Tibial artery (tissue), 4 donors: ENCODE measurements around the gene RSKR.

ENCODE experiments used
- DNase-seq, 2 donors: peaks; one replicate each; pipeline ENCODE4 v3.0.0-alpha.2; 2019
- H3K27ac ChIP-seq, 2 donors: fragments of 200-600 bp; sonication (generic) in 1 of 2; 1 replicate in 1 of 2; 2 replicates in 1 of 2; pipeline ENCODE4 v1.5.1; 2018 to 2019; ENCODE audit warnings: mild to moderate bottlenecking in 1 of 2
- H3K27me3 ChIP-seq, 2 donors: fragments of 200-600 bp; sonication (generic) in 1 of 2; one replicate each; pipeline versions ENCODE4 v1.5.1 to v1.6.0; 2016 to 2019
- H3K36me3 ChIP-seq, 3 donors: fragments of 200-600 bp; sonication (generic) in 2 of 3; one replicate each; pipeline ENCODE4 v1.5.1; 2016 to 2019; ENCODE audit warnings: mild to moderate bottlenecking in 2 of 3
- H3K4me1 ChIP-seq, 4 donors: fragments of 200-600 bp; sonication (generic) in 2 of 4; 1 replicate in 3 of 4; 2 replicates in 1 of 4; pipeline ENCODE4 v1.5.1; 2016 to 2019
- H3K4me3 ChIP-seq, 2 donors: fragments of 200-600 bp; sonication (generic) in 1 of 2; 1 replicate in 1 of 2; 2 replicates in 1 of 2; pipeline ENCODE4 v1.5.1; 2018 to 2019; ENCODE audit warnings: mild to moderate bottlenecking in 2 of 2
- H3K9me3 ChIP-seq, 3 donors: fragments of 200-600 bp; sonication (generic) in 1 of 3; one replicate each; pipeline ENCODE4 v1.5.1; 2016 to 2019
- CTCF ChIP-seq, 2 experiments: fragments of 200-600 bp in 1 of 2; fragments of 450-650 bp in 1 of 2; IDR thresholded peaks; one replicate each; pipeline ENCODE4 v1.5.1; 2017 to 2019; ENCODE audit warnings: antibody characterized with exemption in 2 of 2, mild to moderate bottlenecking in 1 of 2, moderate library complexity in 1 of 2
- intact Hi-C: fragments of 100-400 bp; cut with DNase I; formaldehyde crosslinking; loops from one replicate; pipeline ENCODE4 v1.15.0; 2023; ENCODE audit warnings: low total_unique reads

RSKR gene

GRCh38 chr17:28585851-28586250, 28.1 kb downstream of the RSKR start:
- no peak for TF ChIP-seq CTCF (IDR thresholded peaks at IDR 0.05)
- Histone ChIP-seq H3K36me3 (peaks cover 0 to 31% (median 8%) of the 10 kb centered on the region in 3 donors), H3K4me3 (no peak overlapping the region), H3K9me3 (no peaks in the 10 kb centered on the region), H3K4me1 (no peaks in the 10 kb centered on the region), H3K27me3 (no peaks in the 10 kb centered on the region), H3K27ac (no peak overlapping the region)
- DNase-seq, result no peak
- intact Hi-C loops, result no loop called here

GRCh38 chr17:28584434-28584833, 29.6 kb downstream of the RSKR start:
- intact Hi-C loops, result no loop called here
- peaks cover 0 to 31% (median 8%) of the 10 kb centered on the region in 3 donors for H3K36me3 ChIP-seq
- H3K27me3 ChIP-seq, result no peaks in the 10 kb centered on the region
- H3K4me3 ChIP-seq, result no peak overlapping the region
- H3K27ac ChIP-seq, result no peak overlapping the region
- no peak for DNase-seq
- no peaks in the 10 kb centered on the region for H3K4me1 ChIP-seq
- no peak for TF ChIP-seq CTCF (IDR thresholded peaks at IDR 0.05)
- H3K9me3 ChIP-seq, result no peaks in the 10 kb centered on the region

GRCh38 chr17:28582513-28582912, 31.5 kb downstream of the RSKR start:
- H3K4me3 ChIP-seq, result no peak overlapping the region
- no peak overlapping the region for H3K27ac ChIP-seq
- intact Hi-C loops, result no loop called here
- H3K4me1 ChIP-seq, result peaks cover 0 to 2% (median 0%) of the 10 kb centered on the region in 4 donors
- TF ChIP-seq CTCF (IDR thresholded peaks at IDR 0.05), result no peak
- H3K9me3 ChIP-seq, result no peaks in the 10 kb centered on the region
- H3K36me3 ChIP-seq, result peaks cover 0 to 31% (median 8%) of the 10 kb centered on the region in 3 donors
- H3K27me3 ChIP-seq, result no peaks in the 10 kb centered on the region
- DNase-seq, result no peak

GRCh38 chr17:28580959-28581358, 33.0 kb downstream of the RSKR start:
- no peaks in the 10 kb centered on the region for H3K27me3 ChIP-seq
- no peak overlapping the region for H3K4me3 ChIP-seq
- H3K36me3 ChIP-seq, result peaks cover 0 to 28% (median 8%) of the 10 kb centered on the region in 3 donors
- intact Hi-C loops, result no loop called here
- TF ChIP-seq CTCF (IDR thresholded peaks at IDR 0.05), result no peak
- no peaks in the 10 kb centered on the region for H3K9me3 ChIP-seq
- H3K27ac ChIP-seq, result no peak overlapping the region
- peaks cover 0 to 12% (median 4%) of the 10 kb centered on the region in 4 donors for H3K4me1 ChIP-seq
- no peak for DNase-seq

GRCh38 chr17:28579526-28579925, 34.5 kb downstream of the RSKR start:
- H3K27me3 ChIP-seq, result no peaks in the 10 kb centered on the region
- intact Hi-C loops, result no loop called here
- no peak overlapping the region for H3K27ac ChIP-seq
- peaks cover 0 to 15% (median 4%) of the 10 kb centered on the region in 3 donors for H3K36me3 ChIP-seq
- H3K4me1 ChIP-seq, result peaks cover 0 to 16% (median 4%) of the 10 kb centered on the region in 4 donors
- no peak overlapping the region for H3K4me3 ChIP-seq
- no peak for TF ChIP-seq CTCF (IDR thresholded peaks at IDR 0.05)
- no peak for DNase-seq
- H3K9me3 ChIP-seq, result no peaks in the 10 kb centered on the region
